GM18870 (cell line): ENCODE data around the gene ABCA13.

Source experiments
- ATAC-seq: cut with Tn5 transposase; IDR thresholded peaks from one replicate; pipeline ENCODE4 v1.9.1; 2021; ENCODE audit warnings: moderate library complexity; ENCODE audit not compliant: unreplicated experiment

ABCA13 gene

DNA sequence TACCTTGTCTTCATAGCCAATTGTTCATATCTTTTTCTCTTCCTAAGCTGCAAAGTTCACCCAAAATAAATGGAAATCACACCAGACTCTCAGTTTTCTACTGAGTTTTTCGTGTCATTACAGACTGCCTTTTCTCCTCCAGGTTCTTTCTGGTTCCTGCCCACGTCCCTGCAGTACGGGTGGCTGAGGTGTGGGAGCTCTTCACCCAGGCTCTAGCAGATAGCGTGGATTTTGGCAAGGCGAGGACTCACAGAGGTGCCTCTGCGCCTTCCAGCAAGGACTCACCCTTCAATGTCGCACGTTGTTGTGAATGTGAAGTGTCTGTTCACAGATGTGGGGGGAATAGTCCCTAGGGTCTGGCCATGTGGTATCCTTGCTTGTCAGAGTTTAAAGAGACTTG lies 71.6 kb downstream of the ABCA13 start:
- no peak for ATAC-seq

DNA sequence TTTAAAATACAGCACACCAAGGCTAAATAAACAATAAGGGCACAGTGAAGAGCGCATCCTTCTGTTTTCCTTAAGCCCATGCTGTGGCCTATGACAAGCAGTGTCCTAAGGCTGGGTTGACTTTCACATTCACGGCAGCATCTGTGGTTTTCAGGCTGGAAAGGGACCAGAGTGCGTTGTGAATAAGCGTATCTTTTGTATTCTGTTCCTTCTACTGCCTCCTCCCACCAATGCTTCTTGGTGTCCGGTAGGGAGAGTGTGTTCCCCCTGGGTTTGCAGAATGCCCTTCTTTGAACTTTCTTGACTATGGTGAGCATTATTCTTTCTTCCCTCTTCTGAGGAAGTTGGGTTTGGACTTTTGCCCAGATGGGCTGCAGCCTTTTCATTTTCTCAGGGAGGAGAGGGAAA lies 73.6 kb downstream of the ABCA13 start:
- ATAC-seq, result no peak

DNA sequence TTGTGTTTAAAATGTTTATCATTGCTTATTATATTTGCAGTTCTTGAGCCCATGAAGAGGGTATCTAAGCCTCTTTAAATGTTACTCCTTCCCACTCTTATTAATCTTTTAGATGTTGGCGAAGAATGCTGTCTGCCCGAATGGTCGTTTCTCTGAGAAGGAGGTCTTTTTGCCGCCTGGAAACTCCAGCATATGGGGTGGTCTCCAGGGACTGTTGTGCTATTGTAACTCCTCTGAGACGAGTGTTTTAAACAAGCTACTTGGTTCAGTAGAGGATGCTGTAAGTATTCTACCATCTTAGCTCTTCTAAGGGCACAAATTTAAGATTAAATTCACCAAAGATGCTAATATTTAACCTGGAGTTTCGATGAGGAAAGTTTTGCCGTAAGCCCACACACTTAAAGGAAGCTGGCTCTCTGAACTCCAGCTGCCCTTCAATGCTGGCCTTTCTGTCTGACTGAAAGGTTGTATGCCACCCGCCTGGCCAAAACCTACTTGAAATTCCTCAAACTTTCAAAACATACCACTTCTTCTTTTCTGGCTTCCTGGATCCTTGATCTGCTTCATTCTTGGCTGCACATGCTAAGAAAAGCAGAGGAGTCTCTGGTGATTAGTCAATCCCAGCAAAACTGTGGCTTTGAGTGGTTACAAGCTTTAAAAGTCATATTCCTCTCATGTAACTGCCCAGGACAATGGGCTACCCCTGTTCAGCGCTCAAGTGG lies 74.7 kb downstream of the ABCA13 start:
- peak; percentile 85 for ATAC-seq

DNA sequence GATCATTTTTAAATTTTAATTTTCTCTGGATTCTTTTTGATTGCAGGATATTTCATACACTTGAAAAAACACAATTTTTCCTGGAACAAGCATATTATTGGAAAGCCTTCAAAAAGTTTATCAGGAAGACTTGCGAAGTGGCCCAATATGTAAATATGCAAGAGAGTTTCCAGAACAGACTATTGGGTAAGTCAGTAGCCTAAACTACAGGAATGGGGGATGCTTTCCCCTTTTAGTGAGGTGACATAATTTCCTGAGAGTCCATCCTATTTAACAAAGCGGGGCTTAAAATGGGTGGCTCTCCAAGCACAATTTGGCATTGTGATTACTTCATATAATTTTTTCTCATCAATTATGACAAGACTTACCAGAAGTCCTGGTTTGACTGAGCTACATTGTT lies 77.9 kb downstream of the ABCA13 start:
- ATAC-seq, result no peak

DNA sequence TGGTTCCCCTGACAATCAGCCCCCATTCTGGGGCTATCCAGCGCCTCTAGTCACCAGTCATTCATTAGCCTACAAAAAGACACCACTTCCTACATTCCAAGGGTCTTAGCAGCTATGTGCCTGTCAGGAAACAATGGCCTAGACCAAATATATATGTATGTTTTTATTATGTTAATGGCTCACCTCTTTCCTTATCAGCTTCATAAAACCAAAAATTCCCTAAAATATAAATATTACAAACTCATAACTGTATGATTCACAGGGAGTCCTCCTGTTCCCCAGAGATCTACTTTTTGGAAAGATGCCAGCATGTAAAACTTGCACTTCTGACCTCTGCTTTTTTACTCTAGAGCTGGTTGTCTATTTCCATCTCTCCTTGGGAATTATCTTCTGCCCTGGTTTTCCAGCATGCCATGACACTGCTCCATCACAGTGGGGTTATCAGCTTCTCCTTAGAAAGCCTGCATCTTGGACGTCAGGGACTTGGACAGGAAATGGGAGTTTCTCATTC lies 79.2 kb downstream of the ABCA13 start:
- no peak for ATAC-seq

DNA sequence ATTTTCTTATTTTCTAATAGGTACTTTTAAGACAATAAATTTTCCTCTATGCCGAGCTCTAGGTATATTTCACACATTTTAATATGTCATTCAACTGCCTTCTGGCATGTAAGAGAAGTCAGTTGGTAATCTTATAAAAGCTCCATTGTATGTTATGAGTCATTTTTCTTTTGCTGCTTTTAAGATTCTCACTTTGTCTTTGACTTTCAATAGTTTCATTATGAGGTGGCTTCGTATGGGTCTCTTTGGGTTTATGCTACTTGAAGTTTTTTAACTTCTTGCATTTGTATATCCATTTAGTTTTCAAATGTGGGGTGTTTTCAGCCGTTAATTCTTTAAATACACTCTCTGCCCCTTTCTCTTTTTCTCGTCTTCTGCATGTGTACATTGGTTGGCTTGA lies 80.5 kb downstream of the ABCA13 start:
- ATAC-seq, result peak; percentile 96

DNA sequence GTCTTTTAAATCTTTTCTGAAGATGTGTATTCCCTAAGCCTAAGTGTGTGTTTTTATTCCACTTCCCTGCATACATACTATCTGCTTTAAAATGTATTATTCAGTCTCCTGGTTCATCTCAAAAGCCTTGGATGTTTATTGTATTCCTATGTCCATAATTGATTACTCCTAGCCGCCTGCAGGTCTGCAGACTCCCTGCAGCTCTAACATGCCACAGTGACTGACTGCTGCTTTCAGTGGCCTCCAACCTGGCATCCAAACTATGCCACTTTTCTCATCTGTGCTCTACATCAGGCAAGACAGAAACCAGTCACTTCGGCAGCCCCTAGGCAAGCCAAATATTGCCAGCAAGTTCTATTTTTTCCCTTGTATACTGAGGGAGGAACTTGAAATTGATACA lies 81.7 kb downstream of the ABCA13 start:
- ATAC-seq, result no peak

DNA sequence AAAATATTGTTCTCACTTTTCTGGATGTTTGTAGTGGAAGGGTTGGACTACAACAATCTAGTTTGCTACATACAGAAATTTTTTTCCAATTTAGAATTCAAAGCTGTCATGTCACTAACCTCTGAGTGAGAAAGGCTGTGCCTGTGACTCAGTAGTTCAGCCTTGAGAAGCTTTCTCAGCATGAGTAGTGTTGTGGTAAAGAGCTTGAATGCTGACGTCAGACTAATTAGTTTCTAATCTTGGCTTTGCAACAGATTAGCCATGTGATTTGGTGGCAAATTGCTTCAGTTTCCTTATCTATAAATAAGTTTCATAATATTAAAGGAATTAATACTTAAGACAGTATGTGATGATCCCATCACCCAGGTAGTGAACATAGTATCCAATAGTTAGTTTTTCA lies 83.8 kb downstream of the ABCA13 start:
- ATAC-seq, result peak; percentile 34

DNA sequence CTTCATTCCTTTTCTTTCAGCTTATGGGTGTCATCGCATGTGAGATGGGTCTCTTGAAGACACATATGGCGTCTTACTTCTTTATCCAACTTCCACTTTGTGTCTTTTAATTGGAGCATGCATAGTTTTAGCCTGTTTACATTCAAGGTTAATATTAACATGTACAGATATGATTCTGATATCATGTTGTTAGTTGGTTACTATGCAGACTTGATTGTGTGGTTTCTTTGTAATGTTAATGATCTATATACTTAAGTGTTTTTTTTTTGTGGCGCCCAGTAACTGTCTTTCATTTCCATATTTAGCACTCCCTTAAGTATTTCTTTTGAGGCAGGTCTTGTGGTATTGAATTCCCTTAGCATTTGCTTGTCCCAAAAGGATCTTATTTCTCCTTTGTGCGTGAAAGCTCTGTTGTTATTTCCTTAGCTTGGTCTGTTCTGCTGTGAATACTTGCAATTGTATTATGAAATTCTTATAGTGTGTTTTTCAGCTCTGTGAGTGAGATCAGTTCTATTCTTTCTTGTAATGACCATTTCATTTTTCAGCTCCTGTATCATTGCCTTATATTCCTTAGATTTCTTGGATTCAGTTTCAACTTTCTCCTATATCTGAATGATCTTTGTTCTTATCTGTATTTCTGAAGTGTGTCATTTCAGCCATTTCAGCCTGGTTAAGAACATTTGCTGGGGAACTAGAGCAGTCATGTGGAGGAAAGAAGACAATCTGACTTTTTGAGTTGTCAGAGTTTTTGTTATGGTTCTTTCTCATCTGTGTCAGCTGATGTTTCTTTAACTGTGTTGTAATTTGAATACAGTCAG lies 88.4 kb downstream of the ABCA13 start:
- ATAC-seq, result no peak

DNA sequence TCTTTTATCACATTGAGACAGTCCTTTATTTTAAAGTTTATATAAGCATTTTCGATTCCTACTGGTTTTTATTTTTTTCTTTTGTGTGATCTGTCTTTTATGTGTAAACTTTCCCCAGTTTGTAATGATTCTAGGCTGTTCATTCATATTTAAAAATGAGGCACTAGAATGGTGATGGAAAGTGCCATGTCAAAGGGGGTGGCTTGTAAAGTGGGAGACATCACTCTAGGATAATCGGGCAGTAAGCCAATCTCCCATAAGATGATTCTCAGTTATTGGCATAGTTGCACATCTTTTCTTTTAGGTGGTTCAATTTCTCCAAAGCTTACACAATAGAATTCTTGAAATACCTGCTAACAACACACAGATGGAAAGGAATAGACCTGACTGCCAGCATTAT lies 90.4 kb downstream of the ABCA13 start:
- ATAC-seq, result no peak

DNA sequence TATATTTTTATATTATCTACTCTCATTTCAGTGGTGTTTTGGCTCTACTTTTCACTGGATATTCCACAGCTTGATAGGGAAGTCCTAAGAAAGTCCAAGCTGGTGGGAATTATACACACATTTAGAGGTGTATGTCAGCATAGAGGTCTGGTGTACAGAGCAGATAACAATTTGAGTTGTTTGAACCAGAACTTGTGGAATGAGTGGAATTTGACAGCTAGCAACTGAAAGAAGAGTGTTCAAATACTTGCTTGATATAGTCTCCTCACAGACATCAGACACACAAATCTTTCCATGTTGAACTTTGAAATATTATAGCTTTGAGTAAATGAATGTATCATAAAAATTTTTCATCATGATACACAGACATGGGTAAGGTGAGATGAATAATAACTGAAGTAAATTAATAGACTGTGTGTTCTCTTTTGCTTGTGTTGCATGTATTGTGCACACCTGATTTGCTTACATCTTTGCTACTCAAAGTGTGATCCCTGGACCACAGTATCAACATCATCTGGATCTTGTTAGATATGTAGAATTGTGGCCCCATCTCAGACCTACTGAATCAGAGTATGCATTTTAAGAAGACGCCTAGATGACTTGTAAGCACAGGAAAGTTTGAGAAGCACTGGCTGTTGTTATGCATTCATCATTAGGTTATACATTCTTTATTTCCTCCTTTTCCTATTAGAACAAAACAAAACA lies 91.5 kb downstream of the ABCA13 start:
- ATAC-seq, result no peak

DNA sequence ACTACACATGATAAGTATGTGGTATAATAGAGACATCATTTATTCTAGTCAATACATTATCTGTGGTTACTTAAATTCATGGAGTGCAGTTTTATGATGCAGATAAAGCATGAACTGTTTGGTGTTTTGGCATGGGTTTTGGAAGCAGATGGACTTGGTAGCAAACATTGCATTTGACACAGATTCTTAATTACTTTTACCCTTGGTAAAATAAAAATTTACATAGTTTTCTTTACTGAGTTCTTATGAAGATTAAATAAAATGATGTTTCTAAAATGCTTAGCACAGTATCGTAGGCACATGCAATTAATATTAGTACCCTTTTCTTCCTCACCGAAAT lies 92.0 kb downstream of the ABCA13 start:
- no peak for ATAC-seq

DNA sequence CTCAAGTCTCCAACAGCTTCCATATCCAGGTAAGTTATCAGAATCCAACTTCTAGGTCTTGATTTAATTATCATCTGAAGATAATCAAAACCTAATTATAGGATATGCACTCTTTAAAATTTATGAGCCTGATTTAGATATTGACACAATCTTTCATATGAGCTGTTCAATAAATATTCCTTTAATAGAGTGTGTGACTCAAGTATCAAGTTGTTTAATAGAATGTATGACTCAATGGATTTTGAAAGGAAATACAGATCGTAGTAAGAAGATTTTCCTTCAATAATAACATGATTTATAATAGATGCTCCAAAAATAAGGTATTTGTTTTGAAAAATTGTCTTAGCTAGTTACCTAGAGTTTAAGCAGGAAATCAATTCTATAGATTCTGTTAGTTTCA lies 97.8 kb downstream of the ABCA13 start:
- no peak for ATAC-seq

DNA sequence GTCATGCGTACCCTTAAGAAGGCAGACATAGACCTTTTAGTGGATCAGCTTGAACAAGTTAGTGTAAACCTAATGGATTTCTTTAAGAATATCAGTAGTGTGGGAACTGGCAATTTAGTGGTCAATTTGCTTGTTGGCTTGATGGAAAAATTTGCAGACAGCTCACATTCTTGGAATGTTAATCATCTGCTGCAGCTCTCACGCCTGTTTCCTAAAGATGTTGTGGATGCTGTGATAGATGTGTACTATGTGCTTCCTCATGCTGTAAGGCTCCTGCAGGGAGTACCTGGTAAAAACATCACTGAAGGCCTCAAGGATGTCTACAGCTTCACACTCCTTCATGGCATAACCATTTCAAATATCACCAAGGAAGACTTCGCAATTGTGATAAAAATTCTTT lies 103.4 kb downstream of the ABCA13 start:
- ATAC-seq, result no peak

DNA sequence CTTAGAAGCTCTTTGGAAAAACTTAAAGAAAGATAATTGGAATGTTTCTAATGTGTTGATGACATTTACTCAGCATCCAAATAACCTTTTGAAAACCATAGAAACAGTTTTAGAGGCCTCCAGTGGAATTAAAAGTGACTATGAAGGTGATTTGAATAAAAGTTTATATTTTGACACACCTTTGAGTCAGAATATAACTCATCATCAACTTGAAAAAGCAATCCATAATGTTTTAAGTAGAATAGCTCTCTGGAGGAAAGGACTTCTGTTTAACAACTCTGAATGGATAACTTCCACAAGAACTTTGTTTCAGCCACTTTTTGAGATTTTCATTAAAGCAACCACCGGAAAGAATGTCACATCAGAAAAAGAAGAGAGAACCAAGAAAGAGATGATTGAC lies 108.2 kb downstream of the ABCA13 start:
- no peak for ATAC-seq

DNA sequence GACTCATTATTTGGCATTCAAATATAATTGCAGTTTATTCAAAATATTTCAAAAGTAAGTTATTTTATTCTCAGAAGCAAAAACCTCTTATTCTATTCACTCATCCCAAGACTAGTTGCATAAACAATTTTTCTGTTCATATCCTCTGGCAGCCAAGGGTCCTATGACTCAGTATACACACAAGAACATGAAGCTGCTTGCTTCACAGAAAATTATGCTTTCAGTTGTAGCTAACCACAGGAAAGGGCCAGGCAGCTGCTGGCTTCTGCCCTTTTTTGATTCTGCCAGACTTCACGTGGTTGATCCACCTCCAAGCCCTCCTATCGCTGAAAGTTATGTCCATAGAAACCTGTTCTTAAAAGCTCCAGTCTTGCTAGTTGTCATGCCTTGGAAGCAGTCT lies 108.8 kb downstream of the ABCA13 start:
- no peak for ATAC-seq

DNA sequence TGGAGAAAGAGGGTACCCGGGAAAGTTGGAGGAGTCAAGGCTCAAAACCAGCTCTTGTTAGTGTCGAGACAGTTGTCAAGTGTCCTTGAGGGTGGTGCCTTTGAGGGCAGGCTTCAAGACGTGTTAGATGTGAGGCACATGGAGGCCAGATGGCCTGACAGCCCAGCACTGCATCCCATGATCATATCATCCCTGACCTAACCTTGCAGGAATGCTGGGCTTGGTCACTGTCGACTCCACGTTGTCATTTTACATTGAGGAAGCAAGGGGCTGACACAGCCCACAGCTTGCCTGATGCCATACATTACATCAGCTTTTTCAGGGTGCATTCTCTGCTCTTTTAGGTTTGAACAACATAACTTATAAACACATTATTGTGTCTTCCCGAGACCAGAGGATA lies 114.1 kb downstream of the ABCA13 start:
- no peak for ATAC-seq

DNA sequence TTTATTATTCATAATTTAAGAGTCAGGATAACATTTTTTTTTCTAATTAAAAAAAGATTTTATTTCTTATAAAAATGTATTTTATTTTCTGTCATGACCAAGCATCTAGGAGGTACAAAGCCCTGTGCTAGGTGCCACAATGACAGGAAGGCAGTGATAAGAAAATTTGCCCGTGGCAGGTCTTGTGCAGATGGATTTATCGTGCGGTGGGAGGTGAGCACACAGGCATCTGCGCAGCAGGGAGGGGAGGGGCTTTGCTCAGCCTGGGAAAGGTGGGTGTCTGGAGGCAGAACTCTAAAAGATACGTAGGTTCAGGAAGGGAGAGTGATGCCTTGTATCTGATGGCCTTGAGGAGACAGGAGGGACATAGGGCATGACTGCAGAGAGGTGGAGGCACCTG lies 115.6 kb downstream of the ABCA13 start:
- no peak for ATAC-seq

DNA sequence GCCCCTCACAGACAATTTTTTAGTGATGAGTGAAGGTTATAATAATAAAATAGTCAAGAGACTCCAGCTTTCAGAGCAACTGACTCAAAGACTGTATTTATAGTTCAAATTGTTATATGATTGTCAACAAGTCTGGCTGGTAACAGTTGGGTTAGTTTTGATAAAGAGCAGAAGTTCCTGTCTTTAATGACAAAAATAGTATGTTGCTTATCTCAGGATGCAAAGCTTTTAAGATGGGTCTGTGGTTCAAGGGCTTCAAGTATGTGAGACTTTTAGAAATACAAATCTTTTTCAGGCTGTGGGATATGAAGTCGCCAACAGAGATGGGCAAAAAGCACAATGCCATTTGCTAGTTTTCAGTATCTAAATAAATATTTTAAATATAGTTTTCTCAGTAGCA lies 118.4 kb downstream of the ABCA13 start:
- no peak for ATAC-seq

DNA sequence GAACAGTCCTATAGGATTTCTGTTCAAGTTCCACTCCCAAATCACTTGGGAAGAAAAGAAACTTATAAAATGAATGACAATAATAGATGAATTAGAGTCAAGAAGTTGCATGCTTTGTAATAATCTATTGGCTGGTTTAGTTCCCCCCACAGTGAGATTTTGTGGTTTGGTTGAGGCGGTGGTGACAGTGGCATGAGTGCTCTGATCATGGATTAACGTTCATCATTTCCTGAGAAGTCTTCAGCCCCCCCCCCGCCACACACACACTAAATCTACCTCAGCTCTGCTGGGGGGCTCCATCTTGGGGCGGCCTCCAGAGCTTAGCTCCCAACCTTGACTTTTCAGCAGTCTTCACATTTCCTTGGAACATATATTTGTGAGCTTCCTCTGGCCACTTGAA lies 121.7 kb downstream of the ABCA13 start:
- ATAC-seq, result no peak

DNA sequence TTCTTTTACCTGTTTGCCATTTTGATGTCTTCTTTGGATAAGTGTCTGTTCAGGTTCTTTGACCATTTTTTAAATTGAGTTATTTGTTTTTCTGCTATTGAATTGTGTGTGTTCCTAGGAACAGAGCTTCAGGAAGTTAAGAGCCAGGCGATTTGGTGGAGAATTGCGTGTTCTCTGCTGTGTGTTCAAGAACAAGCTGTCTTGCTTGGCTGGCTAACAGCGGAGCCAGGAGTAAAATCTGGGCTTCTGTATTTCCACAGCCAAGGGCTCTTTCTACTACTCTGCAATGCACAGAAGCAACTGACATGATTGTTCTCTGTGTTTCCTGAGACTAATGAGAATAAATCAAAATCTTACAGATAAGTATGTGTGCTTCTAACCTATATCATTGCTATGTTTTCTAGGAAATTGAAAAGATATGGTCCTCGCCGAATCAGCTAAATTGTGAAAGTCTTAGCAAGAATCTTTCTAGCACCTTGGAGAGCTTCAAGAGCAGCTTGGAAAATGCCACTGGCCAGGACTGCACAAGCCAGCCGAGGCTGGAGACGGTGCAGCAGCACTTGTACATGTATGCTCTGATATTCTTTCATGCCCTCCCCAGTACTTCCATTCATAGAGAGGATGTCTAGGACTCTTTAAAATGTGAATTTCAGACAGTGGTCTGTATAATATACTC lies 124.2 kb downstream of the ABCA13 start:
- ATAC-seq, result no peak
